Activated CD4-positive, alpha-beta T cell treated with anti-CD3 and anti-CD28 coated beads, Interleukin-2, amount 10 ng/mL, durations not matched to agents 7 days and 5 days (primary cell): ENCODE data around the gene TXNDC11. TPM values are rescaled to one million over a fixed set of nuclear protein-coding genes. Genes with fewer than 3 reads are reported as not detected.

Experiments
- CTCF ChIA-PET: fragments of 350-600 bp; sonication (Branson Sonifier 250); formaldehyde crosslinking; loops from one replicate; lab custom pipeline; 2021; ENCODE audit warnings: antibody characterized with exemption; lab: Charles Lee
- POLR2A ChIA-PET: fragments of 350-600 bp; sonication (Branson Sonifier 250); formaldehyde crosslinking; loops from one replicate; lab custom pipeline; 2021; ENCODE audit warnings: antibody characterized with exemption; lab: Charles Lee
- DNase-seq: peaks from one replicate; pipeline ENCODE4 v3.0.0-alpha.2; 2020
- H3K27ac Mint-ChIP-seq: one replicate; pipeline ENCODE4 v1.8.0; 2021; ENCODE audit warnings: mild to moderate bottlenecking, moderate library complexity, mixed read lengths
- H3K27me3 Mint-ChIP-seq: one replicate; pipeline ENCODE4 v1.8.0; 2021; ENCODE audit warnings: mixed read lengths
- H3K36me3 Mint-ChIP-seq: one replicate; pipeline ENCODE4 v1.8.0; 2021; ENCODE audit warnings: low read depth, mixed read lengths
- H3K4me1 Mint-ChIP-seq: one replicate; pipeline ENCODE4 v1.8.0; 2021; ENCODE audit warnings: mixed read lengths
- H3K4me3 Mint-ChIP-seq: one replicate; pipeline ENCODE4 v1.8.0; 2021; ENCODE audit warnings: mild to moderate bottlenecking, moderate library complexity, mixed read lengths
- H3K9me3 Mint-ChIP-seq: one replicate; pipeline ENCODE4 v1.8.0; 2021; ENCODE audit warnings: mixed read lengths
- total RNA-seq, 2 experiments: library from RNA; stranded (reverse); gene quantifications; one replicate each; pipeline ENCODE4 v1.2.3, GENCODE V29; 2021

TXNDC11 gene
- total RNA-seq, 2 experiments from 2014 or later: 38.5 to 42.7 TPM

DNA sequence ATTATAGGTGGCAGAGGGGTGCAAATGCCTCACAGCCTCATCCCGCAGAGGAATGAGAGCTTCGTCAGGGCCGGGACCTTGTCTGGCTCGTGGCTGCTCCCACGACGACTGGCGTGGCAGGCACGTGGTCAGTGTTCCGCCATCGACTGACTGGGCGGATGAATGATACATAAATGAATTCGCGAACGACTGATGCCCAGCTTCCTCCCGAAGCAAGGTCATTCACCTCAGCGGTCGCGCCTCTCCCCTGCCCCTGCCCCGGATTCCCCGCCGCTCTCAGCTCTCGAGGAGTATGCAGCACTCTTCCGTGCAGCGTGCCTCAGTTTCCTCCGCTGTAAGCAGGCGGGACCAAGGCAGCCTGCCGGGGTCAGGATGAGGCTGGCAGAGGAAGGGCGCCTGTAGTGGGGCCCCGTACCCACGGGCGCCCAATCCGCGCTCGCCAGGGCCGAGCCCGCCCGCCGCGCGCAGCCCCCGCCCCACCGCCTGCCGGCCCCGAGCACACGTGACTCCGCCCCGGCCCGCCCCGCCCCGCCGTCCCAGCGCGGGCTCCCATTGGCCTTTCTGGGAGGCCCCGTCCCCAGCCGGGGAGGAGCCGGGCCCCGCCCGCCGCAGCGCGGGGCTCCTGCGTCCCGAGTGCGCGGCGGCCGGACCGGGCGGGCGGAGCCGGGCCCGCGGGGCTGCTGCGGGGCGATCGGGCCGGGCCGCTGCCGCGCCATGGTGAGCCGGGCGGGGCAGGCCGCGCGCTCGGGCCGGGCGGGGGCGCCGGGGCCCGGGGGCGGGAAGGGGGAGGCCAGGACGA lies 74.6 kb downstream of the TXNDC11 start, which contains the start of gene SNN:
TSS of gene SNN (plus strand) at position 632 of the 799 bp plus-strand sequence. CDS start 7,605 bp downstream, outside the sequence.
- CTCF ChIA-PET: interaction anchor here (1.0 to 1.6 kb wide), 6 partner anchors 11 to 719 kb away, joined by 3 to 4 read pairs (median 4); no protein-coding TSS in a partner anchor
- H3K36me3 Mint-ChIP-seq: peaks cover 4% of the 10 kb centered on the region

GRCh38 chr16:11667221-11667823 lies 75.3 kb downstream of the TXNDC11 start:
- ChIA-PET POLR2A (no interaction called here), CTCF (interaction anchor here (0.6 to 1.6 kb wide), 6 partner anchors 9 to 718 kb away, joined by 3 to 4 read pairs (median 4); no protein-coding TSS in a partner anchor)
- Mint-ChIP-seq H3K36me3 (no peaks in the 10 kb centered on the region), H3K4me3 (peak overlapping the region; percentile 65), H3K27ac (peak overlapping the region; percentile 19), H3K4me1 (peaks cover 70% of the 10 kb centered on the region), H3K27me3 (no peaks in the 10 kb centered on the region), H3K9me3 (no peaks in the 10 kb centered on the region)
- no peak for DNase-seq

More for the DNA sequence above, 74.6 kb downstream of the TXNDC11 start, which contains the start of gene SNN:
- Mint-ChIP-seq H3K4me3 (peak within 1 kb of the TSS; percentile 79), H3K4me1 (peaks cover 77% of the 10 kb centered on the region), H3K27ac (peak within 1 kb of the TSS; percentile 74), H3K27me3 (no peaks in the 10 kb centered on the region), H3K9me3 (no peaks in the 10 kb centered on the region)
- peak; percentile 88 for DNase-seq
- POLR2A ChIA-PET: no interaction called here

DNA sequence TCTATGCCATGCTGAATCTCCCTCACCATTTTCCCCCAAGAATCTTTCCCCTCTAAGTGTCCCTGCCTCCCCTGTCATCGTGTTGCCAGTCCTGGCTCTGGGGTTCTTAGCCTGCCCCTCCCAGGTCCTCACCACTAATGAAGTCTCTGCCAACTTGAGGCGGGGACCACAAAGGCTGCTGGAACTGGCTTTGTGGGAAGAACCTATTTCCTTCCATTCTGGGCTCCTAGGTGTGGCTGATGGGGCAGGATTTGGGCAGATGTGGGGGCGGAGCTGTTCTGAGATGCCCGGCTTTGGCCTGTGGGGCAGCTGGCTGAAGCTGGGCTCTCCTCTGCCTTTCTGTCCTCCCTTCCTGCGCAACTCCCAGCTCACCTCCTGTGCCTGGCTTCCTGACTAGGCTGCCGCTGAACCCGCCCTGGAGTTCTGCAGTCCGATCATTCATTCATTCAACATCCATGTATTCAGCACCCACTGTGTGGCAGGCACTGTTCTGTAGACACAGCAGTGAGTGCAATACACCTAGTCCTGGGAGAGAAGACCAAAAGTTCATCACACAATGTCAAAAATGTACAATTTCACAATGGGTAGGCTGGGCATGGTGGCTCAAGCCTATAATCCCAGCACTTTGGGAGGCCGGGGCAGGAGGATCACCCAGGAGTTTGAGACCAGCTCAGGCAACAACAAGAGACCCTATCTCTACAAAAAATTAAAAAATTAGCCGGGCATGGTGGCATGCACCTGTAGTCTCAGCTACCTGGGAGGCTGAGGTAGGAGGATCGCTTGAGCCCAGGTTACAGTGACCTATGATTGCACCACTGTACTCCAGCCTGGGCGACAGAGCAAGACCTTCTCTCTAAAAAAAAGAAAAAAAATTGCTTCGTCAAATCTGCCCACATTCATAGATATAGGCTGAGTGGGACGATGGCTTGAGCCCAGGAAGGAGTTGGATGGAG lies 76.3 kb downstream of the TXNDC11 start:
- Mint-ChIP-seq H3K27ac (peak overlapping the region; percentile 82), H3K4me3 (peak overlapping the region; percentile 65)

GRCh38 chr16:11665071-11665491 lies 77.6 kb downstream of the TXNDC11 start:
- peaks cover 48% of the 10 kb centered on the region for H3K4me1 Mint-ChIP-seq
- H3K9me3 Mint-ChIP-seq: no peaks in the 10 kb centered on the region
- peak overlapping the region; percentile 36 for H3K4me3 Mint-ChIP-seq
- ChIA-PET POLR2A (no interaction called here), CTCF (interaction anchor here (0.5 to 1.1 kb wide), 6 partner anchors 19 to 1332 kb away, joined by 3 to 4 read pairs (median 4); no protein-coding TSS in a partner anchor)
- no peaks in the 10 kb centered on the region for H3K27me3 Mint-ChIP-seq
- no peaks in the 10 kb centered on the region for H3K36me3 Mint-ChIP-seq
- peak; percentile 59 for DNase-seq
- H3K27ac Mint-ChIP-seq: peak overlapping the region; percentile 90

More for the DNA sequence above, 76.3 kb downstream of the TXNDC11 start:
- Mint-ChIP-seq H3K36me3 (no peaks in the 10 kb centered on the region), H3K27me3 (no peaks in the 10 kb centered on the region), H3K4me1 (peaks cover 61% of the 10 kb centered on the region), H3K9me3 (no peaks in the 10 kb centered on the region)
- POLR2A ChIA-PET: interaction anchor here (0.6 kb wide), 1 partner anchor 83 kb away, joined by 3 read pairs; no protein-coding TSS in a partner anchor
- CTCF ChIA-PET: interaction anchor here (0.6 to 1.4 kb wide), 6 partner anchors 8 to 717 kb away, joined by 3 to 4 read pairs (median 4); no protein-coding TSS in a partner anchor
- no peak for DNase-seq

- no peak overlapping the region for H3K27ac Mint-ChIP-seq
- H3K4me1 Mint-ChIP-seq: peaks cover 36% of the 10 kb centered on the region
- ChIA-PET CTCF (no interaction called here), POLR2A (no interaction called here)
- H3K36me3 Mint-ChIP-seq: no peaks in the 10 kb centered on the region
- no peaks in the 10 kb centered on the region for H3K9me3 Mint-ChIP-seq
- H3K27me3 Mint-ChIP-seq: no peaks in the 10 kb centered on the region
- no peak overlapping the region for H3K4me3 Mint-ChIP-seq
- DNase-seq: no peak
Observed at GRCh38 chr16:11662582-11662981, 80.1 kb downstream of the TXNDC11 start.

GRCh38 chr16:11660565-11660964 lies 82.1 kb downstream of the TXNDC11 start:
- CTCF ChIA-PET: interaction anchor here (0.8 to 1.7 kb wide), 2 partner anchors 9 to 15 kb away, joined by 3 read pairs; no protein-coding TSS in a partner anchor

DNA sequence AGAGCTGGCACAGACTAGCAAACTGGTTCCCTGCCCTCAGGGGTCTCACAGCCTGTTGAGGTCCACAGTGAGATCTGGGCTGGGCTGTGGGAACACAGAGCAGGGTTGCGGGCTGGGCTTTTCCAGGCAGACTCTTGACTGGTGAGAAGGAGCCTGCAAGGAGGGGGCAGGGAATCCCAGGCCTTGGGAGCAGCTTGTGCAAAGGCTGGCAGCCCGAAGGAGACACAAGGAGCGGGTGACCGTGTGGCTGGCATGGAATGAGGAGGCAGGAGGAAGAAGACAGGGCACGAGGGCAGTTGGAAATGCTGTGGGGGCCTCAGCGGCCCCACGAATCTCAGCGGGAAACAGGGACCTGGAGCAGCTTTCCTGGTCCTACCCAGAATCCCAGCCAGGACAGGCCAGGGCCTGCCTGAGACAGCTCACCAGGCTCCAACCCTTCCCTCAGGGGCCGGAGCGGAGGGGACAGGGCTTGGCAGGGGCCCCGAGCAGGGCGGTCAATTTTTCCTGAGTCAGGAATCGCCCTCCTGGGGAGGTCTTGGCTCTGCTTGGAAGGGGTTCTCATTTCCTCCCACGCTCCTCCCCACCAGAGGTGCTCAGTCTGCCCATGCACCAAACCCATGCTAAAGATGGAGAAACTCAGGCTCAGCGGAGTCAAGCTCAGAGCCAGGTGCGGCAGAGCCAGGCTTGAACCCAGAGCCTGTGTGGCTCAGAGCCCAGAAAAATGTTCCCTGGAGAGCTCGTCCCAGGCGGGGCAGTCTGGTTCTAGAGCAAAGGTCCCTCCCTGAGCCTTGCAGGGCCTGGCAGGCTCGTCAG lies 83.6 kb downstream of the TXNDC11 start:
- Mint-ChIP-seq H3K27me3 (no peaks in the 10 kb centered on the region), H3K36me3 (no peaks in the 10 kb centered on the region), H3K27ac (no peak overlapping the region), H3K4me1 (peaks cover 15% of the 10 kb centered on the region), H3K9me3 (no peaks in the 10 kb centered on the region), H3K4me3 (no peak overlapping the region)
- CTCF ChIA-PET: interaction anchor here (0.6 to 1.7 kb wide), 8 partner anchors 7 to 440 kb away, joined by 3 to 6 read pairs (median 3); no protein-coding TSS in a partner anchor
- no peak for DNase-seq
- POLR2A ChIA-PET: interaction anchor here (0.6 to 0.7 kb wide), 2 partner anchors 76 to 247 kb away, joined by 4 to 5 read pairs; no protein-coding TSS in a partner anchor

More at GRCh38 chr16:11660565-11660964, 82.1 kb downstream of the TXNDC11 start:
- H3K27me3 Mint-ChIP-seq: no peaks in the 10 kb centered on the region
- no peaks in the 10 kb centered on the region for H3K9me3 Mint-ChIP-seq
- no peaks in the 10 kb centered on the region for H3K36me3 Mint-ChIP-seq
- no peak for DNase-seq
- H3K4me1 Mint-ChIP-seq: peaks cover 22% of the 10 kb centered on the region
- no peak overlapping the region for H3K27ac Mint-ChIP-seq
- no peak overlapping the region for H3K4me3 Mint-ChIP-seq
- POLR2A ChIA-PET: no interaction called here

GRCh38 chr16:11657556-11657955 lies 85.1 kb downstream of the TXNDC11 start:
- CTCF ChIA-PET: interaction anchor here (1.1 kb wide), 1 partner anchor 9 kb away, joined by 4 read pairs; no protein-coding TSS in a partner anchor
- no peaks in the 10 kb centered on the region for H3K27me3 Mint-ChIP-seq
- no peaks in the 10 kb centered on the region for H3K9me3 Mint-ChIP-seq
- H3K4me3 Mint-ChIP-seq: no peak overlapping the region
- no peaks in the 10 kb centered on the region for H3K36me3 Mint-ChIP-seq
- POLR2A ChIA-PET: no interaction called here
- H3K4me1 Mint-ChIP-seq: peaks cover 13% of the 10 kb centered on the region
- H3K27ac Mint-ChIP-seq: no peak overlapping the region
- DNase-seq: no peak

GRCh38 chr16:11655655-11656054 lies 87.0 kb downstream of the TXNDC11 start:
- peaks cover 20% of the 10 kb centered on the region for H3K4me1 Mint-ChIP-seq
- H3K27ac Mint-ChIP-seq: no peak overlapping the region
- no peak for DNase-seq
- H3K36me3 Mint-ChIP-seq: no peaks in the 10 kb centered on the region
- ChIA-PET CTCF (interaction anchor here (0.6 to 1.3 kb wide), 7 partner anchors 12 to 156 kb away, joined by 3 to 4 read pairs (median 3); no protein-coding TSS in a partner anchor), POLR2A (interaction anchor here (0.6 kb wide), 1 partner anchor 468 kb away, joined by 6 read pairs; no protein-coding TSS in a partner anchor)
- no peaks in the 10 kb centered on the region for H3K27me3 Mint-ChIP-seq
- H3K4me3 Mint-ChIP-seq: no peak overlapping the region
- no peaks in the 10 kb centered on the region for H3K9me3 Mint-ChIP-seq

- DNase-seq: no peak
- POLR2A ChIA-PET: no interaction called here
- H3K27me3 Mint-ChIP-seq: peaks cover 4% of the 10 kb centered on the region
- no peaks in the 10 kb centered on the region for H3K9me3 Mint-ChIP-seq
- no peak overlapping the region for H3K27ac Mint-ChIP-seq
- no peak overlapping the region for H3K4me3 Mint-ChIP-seq
- H3K36me3 Mint-ChIP-seq: no peaks in the 10 kb centered on the region
- CTCF ChIA-PET: no interaction called here
- H3K4me1 Mint-ChIP-seq: peaks cover 17% of the 10 kb centered on the region
Observed at GRCh38 chr16:11651796-11652195, 90.9 kb downstream of the TXNDC11 start.
